HepG2 (cell line): Measurements from ENCODE around the gene TMOD3. TPM values are rescaled to one million over a fixed set of nuclear protein-coding genes. Genes with fewer than 3 reads are reported as not detected.

Source experiments
- CSRNP2 ChIP-seq: sonication (generic); formaldehyde crosslinking; conservative IDR thresholded peaks from 2 replicates; pipeline ENCODE4 v1.8.0; 2022; ENCODE audit warnings: low read depth, missing genetic modification reagents
- EP300 ChIP-seq, 3 experiments: sonication (generic) in 1 of 3; formaldehyde crosslinking in 1 of 3; IDR thresholded peaks; 2 replicates each; pipeline versions ENCODE4 v1.5.1 to v1.6.1; 2011 to 2020; ENCODE audit warnings: low read depth in 2 of 3, low read length in 2 of 3, borderline replicate concordance in 1 of 3, improper control_type of control experiment in 1 of 3, mild to moderate bottlenecking in 1 of 3, missing genetic modification reagents in 1 of 3, moderate library complexity in 1 of 3
- FOXA1 ChIP-seq, 2 experiments: fragments of 450-650 bp in 1 of 2; sonication (generic) in 1 of 2; formaldehyde crosslinking in 1 of 2; IDR thresholded peaks; 2 replicates each; pipeline versions ENCODE4 v1.4.0 to v1.6.1; 2016 to 2020; ENCODE audit warnings: missing genetic modification reagents in 1 of 2
- HNRNPK ChIP-seq: fragments of 200-400 bp; formaldehyde crosslinking; IDR thresholded peaks from 2 replicates; pipeline ENCODE4 v1.6.1; 2018; ENCODE audit warnings: low read length, low read depth, moderate library complexity, mild to moderate bottlenecking; ENCODE audit not compliant: poor library complexity, severe bottlenecking
- MATR3 ChIP-seq: sonication (generic); formaldehyde crosslinking; IDR thresholded peaks from 2 replicates; pipeline ENCODE4 v1.4.0; 2020; ENCODE audit warnings: missing genetic modification reagents
- MED1 ChIP-seq: sonication (generic); formaldehyde crosslinking; IDR thresholded peaks from 2 replicates; pipeline ENCODE4 v1.4.0; 2020; ENCODE audit warnings: missing genetic modification reagents
- NCOA2 ChIP-seq: sonication (generic); formaldehyde crosslinking; IDR thresholded peaks from 2 replicates; pipeline ENCODE4 v1.8.0; 2022; ENCODE audit warnings: inconsistent platforms
- PCBP2 ChIP-seq: fragments of 200-400 bp; formaldehyde crosslinking; optimal IDR thresholded peaks from 2 replicates; pipeline ENCODE3; 2018; ENCODE audit warnings: low read length, low read depth; ENCODE audit not compliant: poor library complexity, severe bottlenecking
- RAD51 ChIP-seq: fragments of 450-650 bp; IDR thresholded peaks from 2 replicates; pipeline ENCODE4 v1.6.1; 2016; ENCODE audit warnings: borderline replicate concordance
- SALL1 ChIP-seq: sonication (generic); formaldehyde crosslinking; IDR thresholded peaks from 2 replicates; pipeline ENCODE4 v1.8.0; 2022; ENCODE audit warnings: mild to moderate bottlenecking, missing genetic modification reagents
- SAP130 ChIP-seq: IDR thresholded peaks from 2 replicates; pipeline ENCODE4 v1.6.1; 2016; ENCODE audit warnings: low read depth
- SOX5 ChIP-seq: IDR thresholded peaks from 2 replicates; pipeline ENCODE4 v1.6.1; 2016; ENCODE audit warnings: borderline replicate concordance
- SOX6 ChIP-seq, 2 experiments: fragments of 450-650 bp in 1 of 2; sonication (generic) in 1 of 2; formaldehyde crosslinking in 1 of 2; IDR thresholded peaks; 2 replicates each; pipeline versions ENCODE4 v1.4.0 to v1.6.1; 2017 to 2020; ENCODE audit warnings: antibody characterized with exemption in 1 of 2, mild to moderate bottlenecking in 1 of 2, missing genetic modification reagents in 1 of 2
- SP1 ChIP-seq, 2 experiments: fragments of 450-650 bp in 1 of 2; sonication (generic) in 1 of 2; formaldehyde crosslinking in 1 of 2; IDR thresholded peaks; 2 replicates each; pipeline versions ENCODE4 v1.4.0 to v1.6.1; 2016 to 2020; ENCODE audit warnings: missing genetic modification reagents in 1 of 2
- THAP9 ChIP-seq: sonication (generic); formaldehyde crosslinking; IDR thresholded peaks from 2 replicates; pipeline ENCODE4; 2020; ENCODE audit warnings: missing genetic modification reagents, mild to moderate bottlenecking, borderline replicate concordance
- THRA ChIP-seq: sonication (generic); formaldehyde crosslinking; IDR thresholded peaks from 2 replicates; pipeline ENCODE4 v1.4.0; 2020; ENCODE audit warnings: missing genetic modification reagents, borderline replicate concordance
- ZBTB10 ChIP-seq: sonication (generic); formaldehyde crosslinking; IDR thresholded peaks from 2 replicates; pipeline ENCODE4 v1.4.0; 2020; ENCODE audit warnings: missing genetic modification reagents, borderline replicate concordance
- ZMYM3 ChIP-seq: sonication (generic); formaldehyde crosslinking; IDR thresholded peaks from 2 replicates; pipeline ENCODE4 v1.5.1; 2020; ENCODE audit warnings: mild to moderate bottlenecking, missing genetic modification reagents
- ZNF292 ChIP-seq: sonication (generic); formaldehyde crosslinking; IDR thresholded peaks from 2 replicates; pipeline ENCODE4 v1.8.1; 2022; ENCODE audit warnings: mild to moderate bottlenecking, low read depth, missing genetic modification reagents, borderline replicate concordance
- ZSCAN21 ChIP-seq: sonication (generic); formaldehyde crosslinking; IDR thresholded peaks from 2 replicates; pipeline ENCODE4 v1.8.0; 2022; ENCODE audit warnings: mild to moderate bottlenecking, missing genetic modification reagents, moderate library complexity, borderline replicate concordance
- polyA plus RNA-seq, 8 experiments: library from polyadenylated mRNA; depleted of rRNA in 3 of 8; stranded (reverse) in 7 of 8; unstranded in 1 of 8; fragments of >200 nt; fragmentation: Illumina TruSeq in 4 of 8; extraction: Trizol in 4 of 8; gene quantifications; 2 replicates each; pipeline versions ENCODE4 v1.2.1 to v1.2.3, GENCODE V29; 2011 to 2016; ENCODE audit warnings: low read depth in 4 of 8, missing spikeins in 1 of 8, mixed read lengths in 1 of 8; ENCODE audit not compliant: insufficient read depth in 1 of 8
- total RNA-seq, 5 experiments: library from RNA; depleted of rRNA; stranded (reverse); fragments of >200 nt; fragmentation: Illumina TruSeq; extraction: Trizol; gene quantifications; 2 replicates each; pipeline ENCODE4 v1.2.3, GENCODE V29; 2016; ENCODE audit warnings: low read depth in 1 of 5

TMOD3 gene
- total and polyA plus RNA-seq, 2 of the 13 experiments (the other 11 are each of a cell fraction or from before 2014, with no cell fraction given): 5.1 to 23.2 TPM

GRCh38 chr15:51912528-51912927 lies 83.1 kb downstream of the TMOD3 start (continued):
- TF ChIP-seq RAD51 (no peak), NCOA2 (CRISPR knock-in tag) (0 out of 2 replicates have a peak, but pooled peaks have one; percentile 27), SAP130 (CRISPR knock-in tag) (peak; percentile 61), SP1 (IDR thresholded peaks at IDR 0.05) (no peak), SP1 (CRISPR knock-in tag; IDR thresholded peaks at IDR 0.05) (no peak), EP300 (IDR thresholded peaks at IDR 0.05; ENCODE audit: low read depth in 2 of 2, low read length in 2 of 2) (0 out of 4 replicates have a peak, but pooled peaks of 1 of the 2 experiments have one; percentile 21), EP300 (CRISPR knock-in tag; IDR thresholded peaks at IDR 0.05; ENCODE audit: borderline replicate concordance) (no peak), SOX6 (IDR thresholded peaks at IDR 0.05) (no peak), SOX6 (CRISPR knock-in tag; IDR thresholded peaks at IDR 0.05) (peak; percentile 43; the same call in 1 of the 2 replicates), MED1 (CRISPR knock-in tag) (peak; percentile 58), ZMYM3 (CRISPR knock-in tag) (no peak), SALL1 (no peak; the same call in 1 of the 2 replicates), FOXA1 (IDR thresholded peaks at IDR 0.05) (no peak), FOXA1 (CRISPR knock-in tag; IDR thresholded peaks at IDR 0.05) (peak; percentile 55), ZNF292 (CRISPR knock-in tag) (peak; percentile 65; the same call in 1 of the 2 replicates), MATR3 (CRISPR knock-in tag) (no peak), THRA (CRISPR knock-in tag) (0 out of 2 replicates have a peak, but pooled peaks have one; percentile 30), SOX5 (CRISPR knock-in tag) (peak; percentile 45; the same call in 1 of the 2 replicates), HNRNPK (no peak), ZBTB10 (CRISPR knock-in tag) (no peak), CSRNP2 (CRISPR knock-in tag) (no peak), THAP9 (CRISPR knock-in tag) (no peak), ZSCAN21 (CRISPR knock-in tag) (0 out of 2 replicates have a peak, but pooled peaks have one; percentile 34), PCBP2 (no peak)
